HG03039 (cell line): ENCODE measurements around the gene STAT4.

Experiments used
- ATAC-seq: cut with Tn5 transposase; IDR thresholded peaks from one replicate; pipeline ENCODE4 v1.9.1; 2021; ENCODE audit warnings: mild to moderate bottlenecking, moderate library complexity; ENCODE audit not compliant: unreplicated experiment

STAT4 gene

DNA sequence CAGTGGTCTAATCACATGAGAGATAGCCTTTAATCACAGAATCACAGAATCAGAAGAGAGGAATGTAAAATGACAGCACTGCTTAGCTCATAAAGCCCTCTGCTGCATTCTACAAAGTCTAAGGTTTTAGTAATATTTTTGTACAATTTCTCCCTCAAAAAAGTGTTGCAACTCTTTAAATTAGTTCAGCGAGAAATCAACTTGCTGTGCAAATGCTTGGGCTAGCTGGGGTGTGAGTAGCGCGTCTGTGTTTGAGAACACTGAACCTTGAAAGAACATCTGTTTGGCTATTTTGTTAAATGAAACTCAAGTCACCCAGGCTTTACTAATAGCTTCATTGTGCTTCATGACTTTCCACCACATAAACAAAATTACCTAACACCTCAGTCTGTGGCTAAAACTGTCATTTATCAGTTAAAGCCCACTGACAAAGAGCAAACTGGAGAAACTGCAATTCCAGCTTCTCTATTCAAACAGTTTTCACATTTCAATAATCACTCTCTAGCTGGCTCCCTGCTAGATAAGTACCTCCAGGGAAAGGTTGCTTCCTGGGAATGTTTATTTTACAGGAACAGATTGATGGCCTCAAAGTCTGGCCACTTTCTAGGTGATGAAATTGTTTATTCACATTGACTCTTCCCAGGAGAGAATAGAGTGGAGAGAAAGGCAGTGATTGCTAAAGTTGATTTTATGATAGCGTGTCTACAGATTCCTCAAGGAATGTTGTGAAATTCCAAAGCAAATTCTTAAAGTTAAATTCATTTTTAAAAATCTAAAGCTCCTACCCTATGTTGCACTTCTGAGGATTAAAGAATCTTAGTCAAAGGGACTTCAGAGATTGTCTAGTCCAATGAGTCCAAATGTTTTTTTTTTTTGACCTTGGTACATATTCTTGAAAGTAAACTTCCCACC, 100.8 kb downstream of the STAT4 start:
- ATAC-seq: no peak

DNA sequence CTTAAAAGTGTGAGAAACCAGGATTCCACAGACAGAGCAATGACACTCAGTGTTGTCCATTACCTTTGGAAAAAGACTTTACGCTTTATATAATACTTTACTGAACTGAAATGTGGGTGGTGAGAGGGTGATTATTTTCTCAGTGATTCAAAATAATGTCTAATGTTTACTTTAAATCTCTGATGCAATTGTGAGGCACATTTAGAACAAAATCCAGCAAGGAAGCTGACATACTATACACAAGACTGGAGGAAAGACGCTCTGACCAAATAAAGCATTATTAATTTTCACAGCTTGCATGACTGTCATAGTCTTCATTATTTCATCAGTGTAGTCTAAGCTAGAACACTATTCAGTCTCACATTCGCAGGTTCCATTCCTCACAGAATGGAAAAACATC, 102.7 kb downstream of the STAT4 start:
- ATAC-seq: no peak

DNA sequence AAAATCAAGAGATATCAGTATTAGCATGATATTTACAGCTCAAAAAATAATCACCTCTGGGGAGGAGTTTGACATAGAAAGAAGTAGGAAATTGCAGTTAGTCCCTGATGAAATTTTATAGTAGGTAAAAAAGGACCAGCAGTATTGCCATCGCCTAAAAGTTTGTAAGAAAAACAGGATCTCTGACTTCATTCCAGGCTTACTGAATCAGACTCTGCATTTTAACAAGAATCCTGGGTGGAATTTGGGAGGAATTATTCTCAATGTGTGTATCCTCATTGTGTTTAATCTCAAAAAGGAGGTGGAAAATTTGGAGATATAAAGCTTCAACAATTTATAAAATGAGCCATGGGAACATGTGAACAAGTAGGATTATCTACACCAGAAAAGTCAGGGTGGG, 105.7 kb downstream of the STAT4 start:
- ATAC-seq: no peak

DNA sequence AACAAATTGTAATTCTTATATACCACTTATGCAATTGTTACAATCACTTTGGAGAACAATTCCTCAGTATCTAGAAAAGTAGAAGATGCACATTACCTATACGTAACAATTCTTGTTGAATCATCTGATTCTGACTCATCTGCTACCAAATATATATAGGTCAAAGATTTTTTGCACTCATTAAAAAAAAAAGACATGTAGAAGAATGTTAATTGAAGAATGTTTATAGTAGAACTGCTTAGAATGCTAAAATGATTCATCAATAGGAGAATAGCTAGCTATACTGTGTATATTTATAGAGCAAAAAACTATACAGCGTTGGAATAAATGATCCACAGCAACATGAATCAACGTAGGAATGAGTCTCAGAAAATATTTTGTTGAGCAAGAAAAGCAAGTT, 107.4 kb downstream of the STAT4 start:
- no peak for ATAC-seq

DNA sequence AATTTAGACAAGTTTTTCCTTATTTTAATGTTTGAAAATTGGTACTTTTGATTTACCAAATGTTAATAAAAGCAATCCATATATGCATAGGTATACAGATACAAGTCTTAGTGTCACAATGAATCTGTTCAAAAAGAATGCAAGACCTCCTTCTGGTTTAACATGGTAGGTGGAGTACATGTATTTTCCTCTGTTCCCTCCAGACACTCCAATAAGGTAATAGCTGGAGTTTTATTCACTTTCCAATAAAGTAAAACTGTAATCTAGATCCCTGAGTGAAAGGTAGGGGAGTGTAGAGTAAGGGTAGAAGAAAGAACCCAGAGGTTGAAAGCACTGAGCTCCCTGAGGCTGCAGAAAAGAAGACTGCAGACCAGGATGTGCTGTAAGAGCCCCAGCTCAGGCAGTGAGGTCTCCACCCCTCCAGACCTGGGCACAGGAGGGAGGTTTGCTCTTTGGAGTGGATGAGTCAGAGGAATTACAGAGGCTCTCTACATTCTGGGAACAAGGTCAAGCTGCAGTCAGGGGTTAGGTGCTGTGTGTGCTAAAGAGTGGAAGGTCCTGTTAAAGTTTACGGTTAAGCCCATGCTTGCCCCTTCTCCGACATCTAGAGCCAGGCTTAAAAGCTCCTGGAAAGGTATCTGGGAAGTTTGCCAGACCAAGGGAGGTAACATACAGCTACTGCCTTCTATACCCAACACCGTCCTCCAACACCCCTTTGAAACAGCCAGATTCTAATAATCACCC, 109.2 kb downstream of the STAT4 start:
- ATAC-seq: no peak

DNA sequence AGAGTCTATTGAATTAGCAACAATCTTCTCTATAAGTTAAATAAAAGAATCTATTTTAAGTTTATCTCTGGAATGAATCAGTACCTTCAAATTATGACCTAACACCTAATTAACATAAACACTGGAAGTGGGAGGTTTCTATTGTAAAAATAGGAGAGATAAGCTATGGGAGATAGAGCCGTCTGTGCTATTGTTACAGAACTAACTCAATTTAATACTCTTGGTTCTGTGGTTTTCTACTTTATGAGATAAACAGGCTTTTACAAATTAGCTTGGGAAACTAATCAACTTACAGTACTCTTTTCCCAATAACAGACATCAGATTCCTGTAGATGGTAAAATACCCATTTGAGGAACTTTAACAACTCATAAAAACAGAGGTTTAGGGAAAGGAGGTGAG, 111.2 kb downstream of the STAT4 start:
- no peak for ATAC-seq

DNA sequence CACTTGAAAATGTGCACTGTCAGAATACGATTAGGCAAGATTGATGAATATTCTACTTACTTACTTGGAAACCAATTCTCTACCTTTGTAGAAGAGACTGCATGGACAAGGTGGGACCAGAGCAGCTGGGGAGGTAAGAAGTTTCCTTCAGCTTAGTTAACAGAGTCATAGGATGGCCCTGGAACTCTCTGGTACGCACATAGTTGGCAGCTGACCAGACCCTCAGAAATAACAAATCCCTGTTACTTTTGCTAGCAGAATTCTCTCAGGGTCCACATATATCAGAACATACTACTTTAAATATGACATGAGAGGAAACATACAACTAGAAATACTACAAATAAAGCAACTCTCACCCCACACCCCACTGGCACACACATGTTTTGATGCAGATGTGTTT, 112.1 kb downstream of the STAT4 start:
- ATAC-seq: no peak

DNA sequence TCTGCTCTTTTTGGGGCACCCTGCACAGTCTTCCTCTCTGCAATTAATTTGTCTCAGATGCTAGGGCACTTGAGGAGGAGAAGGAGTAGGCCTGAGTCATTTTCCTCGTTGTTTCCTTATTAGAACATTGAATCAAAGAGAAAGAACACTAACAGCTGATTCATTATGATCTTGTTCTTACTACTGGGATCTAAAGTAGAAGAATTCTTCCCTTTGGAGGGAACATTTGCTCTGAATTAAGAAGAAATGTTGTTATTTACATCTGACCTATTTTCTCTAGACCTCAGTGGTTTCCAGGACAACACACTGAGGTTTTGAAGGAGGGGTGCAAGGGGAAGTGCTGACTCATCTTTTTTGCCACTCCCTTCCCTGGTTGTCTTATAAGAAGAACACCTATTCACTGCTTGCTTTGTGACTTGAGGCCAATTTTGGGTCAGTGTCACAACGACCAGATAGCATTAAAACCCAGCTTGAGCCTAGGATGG, 112.5 kb downstream of the STAT4 start:
- ATAC-seq: no peak

DNA sequence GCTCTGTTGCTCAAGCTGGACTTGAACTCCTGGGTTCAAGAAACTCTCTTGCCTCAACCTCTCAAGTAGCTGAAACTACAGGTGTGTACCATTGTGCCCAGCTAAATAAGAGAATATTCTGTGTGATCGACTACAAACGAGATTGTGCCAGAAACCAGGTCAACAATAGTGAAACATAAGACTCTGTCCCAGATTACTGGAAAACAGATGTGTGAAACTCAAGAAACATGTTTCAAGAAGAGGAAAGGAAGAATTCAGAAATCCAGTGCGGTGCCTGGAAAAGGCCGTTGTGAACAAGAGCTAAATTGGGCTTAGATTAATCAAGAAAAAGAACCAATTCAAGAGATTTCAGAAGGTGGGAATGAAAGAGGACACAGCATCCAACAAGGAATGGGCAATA, 113.4 kb downstream of the STAT4 start:
- no peak for ATAC-seq

DNA sequence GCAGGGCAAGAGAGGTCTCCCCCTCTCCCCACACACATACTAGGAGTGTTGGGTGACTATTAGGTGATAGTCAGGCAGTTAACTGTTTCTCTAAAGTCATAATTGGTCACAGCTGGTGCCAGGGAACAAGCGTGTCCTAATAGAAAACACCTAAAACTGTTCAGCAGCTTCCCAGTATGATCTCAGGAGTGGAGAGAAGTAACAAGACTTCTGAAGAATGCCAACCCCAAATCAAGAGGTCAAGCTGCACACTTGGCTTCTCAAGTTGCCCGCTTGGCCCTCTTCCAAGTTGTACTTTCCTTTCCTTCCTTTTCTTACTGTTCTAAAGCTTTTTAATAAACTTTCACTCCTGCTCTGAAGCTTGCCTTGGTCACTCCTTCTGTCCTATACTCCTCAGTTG, 114.4 kb downstream of the STAT4 start:
- no peak for ATAC-seq

DNA sequence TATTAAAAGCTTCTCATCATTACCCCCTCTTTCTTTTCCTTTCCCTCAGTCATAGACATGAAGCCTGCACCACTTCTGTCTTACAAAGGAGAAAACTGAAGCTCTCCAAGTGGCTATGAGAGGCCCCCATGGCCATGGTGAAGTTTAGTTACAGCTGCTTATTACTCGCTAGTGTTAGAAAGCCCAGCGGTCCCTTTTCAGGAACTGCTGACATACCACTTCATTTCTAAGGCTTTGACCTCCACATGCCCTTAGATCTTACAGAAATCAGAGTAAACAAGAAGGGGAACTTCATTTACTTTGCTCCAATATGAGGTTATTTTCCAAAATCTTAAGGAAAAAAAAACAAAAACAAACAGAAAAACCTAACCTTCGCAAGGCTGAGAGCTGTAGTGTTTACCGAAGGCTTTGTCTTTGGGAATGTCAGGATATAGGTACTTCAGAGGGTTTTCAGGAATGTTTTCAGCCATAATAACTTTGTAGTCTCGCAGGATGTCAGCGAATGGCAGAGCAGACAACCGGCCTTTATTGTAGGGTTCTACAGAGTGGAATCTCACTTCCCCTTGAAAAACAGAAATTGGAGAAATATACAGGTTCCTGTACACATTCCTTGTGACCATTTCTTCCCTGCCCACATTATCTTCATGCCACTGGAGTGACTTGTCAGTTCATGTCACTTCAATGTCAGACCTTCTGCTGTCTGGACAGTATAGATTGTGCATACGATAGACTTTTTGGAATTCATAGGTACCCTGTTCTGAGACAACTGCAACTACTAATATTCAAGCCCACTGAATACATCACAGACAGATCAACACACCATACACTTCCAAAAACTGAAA, 118.0 kb downstream of the STAT4 start:
- ATAC-seq: no peak

DNA sequence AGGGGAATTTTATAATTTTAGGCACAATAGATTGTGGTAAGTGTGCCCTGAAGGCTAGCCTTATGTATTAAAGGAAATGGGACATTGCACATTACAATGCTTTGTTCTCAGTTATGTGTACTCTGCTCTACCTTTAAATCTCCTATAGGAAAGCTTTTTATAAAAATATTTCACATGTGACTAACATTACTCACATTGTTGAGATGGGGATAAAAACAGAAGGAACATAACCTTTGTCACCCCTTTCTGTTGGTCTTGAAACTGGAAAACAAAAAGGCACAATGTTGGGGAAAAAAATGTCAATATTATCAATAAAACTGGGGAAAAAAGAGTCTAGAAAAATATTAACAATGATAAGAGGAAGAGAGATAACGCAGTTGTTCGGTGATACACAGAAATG, 119.5 kb downstream of the STAT4 start:
- no peak for ATAC-seq

DNA sequence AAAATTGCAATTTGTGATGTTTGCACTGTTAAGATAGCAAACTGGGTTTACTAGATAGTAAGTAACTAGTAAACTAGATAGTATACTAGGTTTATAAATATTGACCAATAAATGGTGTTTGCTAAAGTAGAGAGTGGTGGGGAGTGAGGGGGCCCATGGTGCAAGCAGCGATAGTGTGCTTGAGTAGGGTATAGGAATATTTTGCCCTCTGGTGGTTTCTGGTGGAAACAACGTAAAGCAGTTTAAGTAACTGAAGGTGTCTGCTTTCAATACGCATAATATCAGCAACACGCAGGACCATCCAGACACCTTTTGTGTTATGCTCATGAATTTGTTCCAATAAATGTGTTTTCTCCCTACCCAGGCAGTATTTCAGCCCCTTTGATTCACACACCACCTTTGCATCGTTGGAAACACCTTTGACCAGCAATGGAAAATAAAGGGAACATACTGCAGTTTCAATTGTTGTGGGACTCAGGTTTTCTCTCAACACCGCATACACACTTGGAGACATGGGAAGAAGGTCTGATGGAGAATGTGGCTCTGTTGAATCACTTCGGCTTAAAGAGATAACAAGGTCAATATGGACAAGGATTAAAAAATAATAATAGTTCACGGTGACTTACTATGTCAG, 120.2 kb downstream of the STAT4 start:
- peak; percentile 88 for ATAC-seq

DNA sequence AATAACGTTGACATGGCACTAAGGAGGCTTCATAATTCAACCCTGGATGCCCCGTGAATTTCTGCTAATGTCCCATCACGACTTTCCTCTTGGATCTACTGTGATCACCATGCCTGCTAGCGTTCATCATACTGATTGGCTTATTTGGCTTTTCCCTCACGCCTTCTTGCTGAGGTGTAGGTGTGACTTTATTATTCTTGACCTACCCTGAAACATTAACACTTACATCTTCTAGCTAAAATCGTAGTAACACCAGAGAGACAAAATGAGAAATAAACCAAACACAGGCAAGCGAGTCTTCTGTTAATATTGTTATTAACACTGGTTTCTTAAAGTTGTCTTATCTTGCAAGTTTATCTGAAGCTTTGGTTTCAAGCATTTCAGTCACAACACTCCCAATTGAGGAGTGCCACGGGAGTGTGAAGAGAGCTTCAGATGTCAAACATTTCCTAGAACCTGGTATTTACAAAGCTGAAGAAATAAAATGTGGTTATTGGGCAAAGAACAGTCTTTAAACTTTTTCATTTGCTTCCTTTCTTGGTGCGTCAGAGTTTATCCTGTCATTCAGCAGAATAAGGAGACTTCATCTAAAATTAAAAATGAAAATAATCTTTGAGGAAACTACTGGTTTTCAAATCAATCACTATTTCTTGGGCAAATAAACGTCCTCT, 121.4 kb downstream of the STAT4 start:
- ATAC-seq: no peak

DNA sequence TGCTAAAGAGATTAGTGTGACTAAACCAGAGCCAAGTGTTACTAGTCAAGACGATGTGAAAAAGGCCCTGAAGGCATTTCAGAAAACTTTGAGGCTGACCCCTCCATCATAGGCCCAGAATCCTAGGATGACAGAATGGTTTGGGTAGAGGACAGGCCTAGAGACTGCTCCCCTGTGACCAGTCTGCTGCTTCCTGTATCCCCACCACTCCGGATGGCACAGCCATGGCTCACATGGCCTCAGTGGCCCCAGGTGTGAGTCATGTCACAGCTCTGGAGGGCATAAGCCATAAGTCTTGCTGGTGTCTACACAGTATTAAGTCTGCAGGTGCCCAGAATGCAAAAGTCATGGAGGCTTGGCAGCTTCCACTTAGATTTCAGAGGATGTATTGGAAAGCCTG, 124.4 kb downstream of the STAT4 start:
- ATAC-seq: no peak

DNA sequence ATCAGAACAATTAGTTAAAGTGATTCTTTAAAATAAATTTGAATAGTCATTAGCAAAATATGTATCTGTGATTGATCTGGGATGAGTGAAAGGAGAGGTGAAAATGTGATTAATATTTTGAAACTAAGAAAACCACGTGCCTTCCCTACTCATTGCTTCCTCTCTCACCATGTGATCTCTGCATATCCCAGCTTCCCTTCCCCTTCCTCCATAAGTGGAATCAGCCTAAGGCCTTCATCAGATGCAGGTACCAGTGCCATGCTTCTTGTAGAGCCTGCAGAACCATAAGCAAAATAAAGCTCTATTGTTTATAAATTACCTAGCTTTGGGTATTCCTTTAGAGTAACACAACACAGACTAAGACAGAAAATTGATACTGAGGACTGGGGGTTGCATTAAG, 125.7 kb downstream of the STAT4 start:
- no peak for ATAC-seq

DNA sequence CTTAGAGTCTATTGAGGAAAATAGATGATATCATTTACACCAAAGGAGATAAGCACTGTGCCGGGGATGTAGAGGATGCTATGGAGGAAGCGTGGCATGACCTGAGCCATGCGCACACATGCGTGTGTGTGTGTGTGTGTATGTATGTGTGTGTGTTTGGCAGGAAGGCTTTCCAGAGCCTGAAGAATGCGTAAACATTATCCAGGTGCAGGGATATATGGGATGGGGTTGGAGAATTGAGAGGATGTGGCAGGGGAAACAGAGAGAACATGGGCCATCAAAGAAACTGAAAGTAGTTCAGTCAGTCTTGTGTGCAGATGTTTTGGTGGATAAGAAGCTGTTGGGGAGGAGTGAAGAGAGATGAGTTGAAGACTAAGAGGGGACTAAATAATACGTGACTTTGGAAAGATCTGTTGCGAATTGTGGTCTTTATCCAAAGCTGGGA, 127.5 kb downstream of the STAT4 start:
- ATAC-seq: no peak

DNA sequence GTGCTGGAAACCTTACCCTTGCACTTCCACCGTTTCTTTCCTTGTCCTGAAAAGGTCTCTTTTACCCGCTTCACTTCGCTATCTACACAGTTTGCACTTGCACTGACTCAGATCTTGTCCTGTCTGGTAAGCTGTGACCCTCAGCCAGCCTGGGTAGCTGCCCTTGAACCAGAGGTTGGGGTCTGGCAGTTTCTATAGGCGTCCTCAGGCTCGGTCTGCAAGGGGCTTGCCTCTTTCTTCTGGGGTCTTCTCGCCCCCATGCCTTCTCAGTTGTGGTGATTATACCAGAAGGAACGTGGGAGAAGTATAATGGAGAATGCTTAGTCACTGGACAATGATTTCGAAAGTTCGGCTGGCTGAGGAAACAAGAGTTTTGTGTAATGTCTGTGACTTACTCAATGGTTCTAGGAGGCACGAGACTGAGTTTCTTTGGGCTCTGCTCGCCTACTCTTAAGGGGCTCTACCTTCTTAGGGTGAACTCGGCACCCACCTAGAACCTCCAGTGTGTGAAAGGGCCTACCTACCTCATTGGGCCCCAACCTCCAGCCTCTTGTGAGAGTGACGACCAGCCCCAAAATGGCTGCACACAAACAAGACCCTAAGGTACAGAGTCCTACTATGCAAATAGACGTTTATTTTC, 129.9 kb downstream of the STAT4 start:
- ATAC-seq: peak; percentile 16

DNA sequence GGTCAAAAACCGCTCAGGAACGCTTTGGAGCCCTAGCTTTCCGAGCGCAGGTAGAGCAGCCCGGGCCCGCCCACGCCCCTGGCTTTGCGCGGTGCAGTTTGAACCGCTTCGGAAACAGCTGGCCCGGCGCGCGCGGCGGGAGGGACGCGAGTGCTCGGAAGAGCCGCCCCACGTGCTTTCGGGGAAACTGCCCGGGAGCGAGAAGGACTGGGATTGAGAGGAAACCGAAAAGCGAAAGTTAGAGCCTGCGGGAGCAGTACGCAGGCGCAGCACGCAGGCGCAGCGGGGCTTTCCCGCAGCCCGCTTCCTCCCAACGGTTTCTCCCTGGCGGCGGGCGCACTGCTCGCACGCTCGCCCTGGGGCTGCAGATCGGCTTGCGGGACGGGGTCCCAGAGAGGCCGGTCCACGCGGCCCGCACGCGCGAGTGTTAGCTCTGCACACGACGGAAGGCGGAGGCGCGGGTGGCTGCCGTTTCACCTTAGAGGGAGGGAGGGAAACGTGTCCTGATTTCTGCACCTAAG, 130.5 kb downstream of the STAT4 start:
- peak; percentile 75 for ATAC-seq
